Right kidney (tissue), 1 donor: ENCODE measurements around the gene MRFAP1.
"Not testable (repeated sequence)": the region's sequence is repeated elsewhere in the genome, so short reads cannot be mapped to it uniquely, and the experiment has no call there.

Experiments
- DNase-seq: peaks from one replicate; pipeline ENCODE4 v3.0.0-alpha.2; 2016

Gene MRFAP1

GRCh38 chr4:6660430-6660829 is 19.9 kb downstream of the MRFAP1 start:
- DNase-seq, result no peak

GRCh38 chr4:6662591-6662990 is 22.1 kb downstream of the MRFAP1 start:
- DNase-seq, result no peak

GRCh38 chr4:6663596-6664393 is 23.3 kb downstream of the MRFAP1 start:
- peak; percentile 41 for DNase-seq

- no peak for DNase-seq
Measured at GRCh38 chr4:6665320-6665654, 24.8 kb downstream of the MRFAP1 start.

- no peak for DNase-seq
Measured at GRCh38 chr4:6668391-6668790, 27.9 kb downstream of the MRFAP1 start.

GRCh38 chr4:6671648-6672047 is 31.2 kb downstream of the MRFAP1 start:
- DNase-seq, result no peak

- DNase-seq, result no peak
Measured at GRCh38 chr4:6672131-6672530, 31.6 kb downstream of the MRFAP1 start.

GRCh38 chr4:6672541-6673190 is 32.2 kb downstream of the MRFAP1 start:
- not testable (repeated sequence) for DNase-seq

- DNase-seq, result peak; percentile 35
Measured at GRCh38 chr4:6673191-6673659, 32.7 kb downstream of the MRFAP1 start.

GRCh38 chr4:6673660-6674499 is 33.4 kb downstream of the MRFAP1 start:
- peak; percentile 91 for DNase-seq

- peak; percentile 80 for DNase-seq
Measured at GRCh38 chr4:6674500-6675149, 34.1 kb downstream of the MRFAP1 start.

- no peak for DNase-seq
Measured at GRCh38 chr4:6676722-6677558, 36.5 kb downstream of the MRFAP1 start.

GRCh38 chr4:6680372-6681034 is 40.0 kb downstream of the MRFAP1 start:
- DNase-seq, result no peak

GRCh38 chr4:6681191-6681590 is 40.7 kb downstream of the MRFAP1 start:
- DNase-seq, result no peak

GRCh38 chr4:6682862-6683590 is 42.5 kb downstream of the MRFAP1 start:
- no peak for DNase-seq

- no peak for DNase-seq
Measured at GRCh38 chr4:6684656-6685055, 44.2 kb downstream of the MRFAP1 start.

GRCh38 chr4:6686104-6686787 is 45.8 kb downstream of the MRFAP1 start:
- no peak for DNase-seq

- DNase-seq, result no peak
Measured at GRCh38 chr4:6687947-6688878, 47.7 kb downstream of the MRFAP1 start.
